Kidney epithelial cell (primary cell): ENCODE measurements around the gene SOX5. TPM values are rescaled to one million over a fixed set of nuclear protein-coding genes. Genes with fewer than 3 reads are reported as not detected.

Experiments used
- DNase-seq: peaks from one replicate; pipeline ENCODE4 v3.0.0-alpha.2; 2010; ENCODE audit warnings: low read depth
- H3K27me3 ChIP-seq: 2 replicates; pipeline ENCODE4 v1.6.0; 2011; ENCODE audit warnings: low read length; ENCODE audit not compliant: control insufficient read depth, insufficient read depth
- H3K36me3 ChIP-seq: 2 replicates; pipeline ENCODE4 v1.5.1; 2011; ENCODE audit warnings: low read length; ENCODE audit not compliant: control insufficient read depth, insufficient read depth
- H3K4me3 ChIP-seq: 2 replicates; pipeline ENCODE4 v1.5.1; 2011; ENCODE audit warnings: low read depth, mild to moderate bottlenecking, control low read depth, low read length
- total RNA-seq: library from RNA; depleted of rRNA; stranded (reverse); fragments of >200 nt; gene quantifications from 2 replicates; pipeline ENCODE4 v1.2.3, GENCODE V29; 2015
- TF ChIP-seq, protein P1 (sequence below): IDR thresholded peaks from 2 replicates; pipeline ENCODE4 v1.5.1; 2011; ENCODE audit warnings: mild to moderate bottlenecking, moderate library complexity, low read length, control low read depth, inconsistent platforms; ENCODE audit not compliant: insufficient read depth, poor library complexity, severe bottlenecking

SOX5 gene
- total RNA-seq, 1 donor from 2014 or later, result 1.0 TPM

DNA sequence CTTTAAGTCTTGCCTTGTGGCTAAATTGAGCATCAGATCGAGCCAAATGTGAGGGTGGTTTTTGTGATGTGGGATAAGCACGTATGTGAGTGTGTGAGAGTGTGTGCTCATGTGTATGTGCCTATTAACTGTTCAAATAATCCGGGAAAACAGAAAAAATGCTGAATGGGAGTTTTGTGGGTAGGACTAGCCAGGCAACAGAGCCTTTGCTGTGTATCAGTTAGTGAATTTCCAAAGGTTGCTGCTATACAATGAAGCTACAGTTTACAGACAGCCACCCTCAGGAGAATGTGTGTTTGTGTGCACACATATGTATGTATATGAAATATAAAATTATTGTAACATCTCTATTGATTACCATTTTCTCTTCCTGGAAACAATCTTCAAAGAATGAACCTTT, 154.0 kb downstream of the SOX5 start:
- TF ChIP-seq, protein P1, sequence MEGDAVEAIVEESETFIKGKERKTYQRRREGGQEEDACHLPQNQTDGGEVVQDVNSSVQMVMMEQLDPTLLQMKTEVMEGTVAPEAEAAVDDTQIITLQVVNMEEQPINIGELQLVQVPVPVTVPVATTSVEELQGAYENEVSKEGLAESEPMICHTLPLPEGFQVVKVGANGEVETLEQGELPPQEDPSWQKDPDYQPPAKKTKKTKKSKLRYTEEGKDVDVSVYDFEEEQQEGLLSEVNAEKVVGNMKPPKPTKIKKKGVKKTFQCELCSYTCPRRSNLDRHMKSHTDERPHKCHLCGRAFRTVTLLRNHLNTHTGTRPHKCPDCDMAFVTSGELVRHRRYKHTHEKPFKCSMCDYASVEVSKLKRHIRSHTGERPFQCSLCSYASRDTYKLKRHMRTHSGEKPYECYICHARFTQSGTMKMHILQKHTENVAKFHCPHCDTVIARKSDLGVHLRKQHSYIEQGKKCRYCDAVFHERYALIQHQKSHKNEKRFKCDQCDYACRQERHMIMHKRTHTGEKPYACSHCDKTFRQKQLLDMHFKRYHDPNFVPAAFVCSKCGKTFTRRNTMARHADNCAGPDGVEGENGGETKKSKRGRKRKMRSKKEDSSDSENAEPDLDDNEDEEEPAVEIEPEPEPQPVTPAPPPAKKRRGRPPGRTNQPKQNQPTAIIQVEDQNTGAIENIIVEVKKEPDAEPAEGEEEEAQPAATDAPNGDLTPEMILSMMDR, result no peak
- H3K4me3 ChIP-seq, result no peak overlapping the region
- H3K36me3 ChIP-seq, result no peaks in the 10 kb centered on the region
- DNase-seq, result no peak
- H3K27me3 ChIP-seq, result no peaks in the 10 kb centered on the region

DNA sequence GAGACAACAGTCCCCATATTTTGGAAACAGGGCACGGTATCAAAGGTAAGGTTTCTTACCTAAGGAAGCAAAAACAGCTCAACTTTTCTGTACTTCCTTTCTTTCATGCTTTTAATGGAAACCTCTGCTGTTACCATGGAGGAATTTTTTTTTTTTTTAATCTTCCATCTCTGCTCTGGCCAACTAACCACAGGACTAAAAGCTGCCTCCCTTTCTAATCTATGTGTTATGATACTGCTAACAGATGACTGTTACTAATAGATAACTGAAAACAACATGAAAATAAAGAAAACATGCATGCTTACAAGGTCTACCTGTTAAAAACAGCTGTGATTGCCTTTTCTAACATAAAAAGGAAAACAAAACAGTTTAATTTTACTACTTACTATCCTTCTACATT, 168.4 kb downstream of the SOX5 start:
- TF ChIP-seq, protein P1, result no peak
- Histone ChIP-seq H3K36me3 (no peaks in the 10 kb centered on the region), H3K4me3 (no peak overlapping the region), H3K27me3 (no peaks in the 10 kb centered on the region)
- DNase-seq, result no peak

DNA sequence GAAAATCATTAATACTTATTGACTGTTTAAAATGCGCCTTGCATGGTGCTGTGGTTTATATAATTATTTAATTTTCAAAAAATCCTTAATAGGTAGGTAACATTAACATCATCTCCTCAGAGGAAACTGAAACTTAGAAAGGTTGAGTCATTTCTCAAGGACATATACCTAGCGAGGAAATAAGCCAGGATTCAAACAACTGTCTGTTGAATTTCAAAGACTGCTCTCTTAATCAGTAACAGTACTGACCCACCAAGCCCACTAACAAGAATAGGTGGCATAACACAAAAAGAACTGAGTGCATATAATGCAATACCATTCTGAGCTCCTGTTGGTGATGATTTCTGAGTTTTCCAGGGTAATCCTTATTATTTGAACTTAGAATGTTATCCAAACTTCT, 174.3 kb downstream of the SOX5 start:
- DNase-seq, result no peak
- TF ChIP-seq, protein P1, result no peak
- no peak overlapping the region for H3K4me3 ChIP-seq
- H3K36me3 ChIP-seq, result no peaks in the 10 kb centered on the region
- no peaks in the 10 kb centered on the region for H3K27me3 ChIP-seq

DNA sequence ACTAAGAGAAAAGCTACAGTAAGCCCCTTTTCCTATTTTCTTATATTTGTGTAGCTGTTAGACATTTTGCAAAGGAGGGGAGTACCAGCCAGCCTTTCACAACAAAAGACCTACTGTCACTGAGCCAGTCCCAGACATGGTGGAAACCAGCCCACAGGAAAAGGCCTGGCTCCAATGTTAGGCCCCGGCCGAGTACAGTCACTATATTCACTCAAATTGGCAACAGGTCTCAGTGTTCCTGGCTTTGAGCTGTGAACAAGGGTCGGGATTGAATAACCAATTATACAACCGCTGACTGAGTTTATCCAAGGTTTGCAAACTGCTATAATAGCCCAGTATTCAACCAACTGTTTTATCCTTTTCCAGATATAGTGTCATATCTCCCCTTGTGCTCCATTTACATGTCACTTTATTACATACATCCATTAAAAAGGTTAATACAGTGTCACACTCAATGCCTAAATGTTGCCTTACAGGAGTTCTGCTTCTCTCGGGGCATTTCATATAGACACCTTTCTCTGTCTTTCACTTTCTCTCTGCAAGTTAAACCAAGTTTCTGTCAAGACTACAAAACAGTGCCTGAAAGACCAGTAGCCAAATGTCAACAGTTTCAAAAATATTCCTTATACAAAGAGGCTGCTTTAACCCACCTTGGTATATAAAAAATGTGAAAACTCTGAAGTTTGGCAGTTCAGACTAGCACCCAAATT, 178.1 kb downstream of the SOX5 start:
- DNase-seq, result no peak
- TF ChIP-seq, protein P1, result no peak
- Histone ChIP-seq H3K27me3 (no peaks in the 10 kb centered on the region), H3K4me3 (no peak overlapping the region), H3K36me3 (no peaks in the 10 kb centered on the region)

DNA sequence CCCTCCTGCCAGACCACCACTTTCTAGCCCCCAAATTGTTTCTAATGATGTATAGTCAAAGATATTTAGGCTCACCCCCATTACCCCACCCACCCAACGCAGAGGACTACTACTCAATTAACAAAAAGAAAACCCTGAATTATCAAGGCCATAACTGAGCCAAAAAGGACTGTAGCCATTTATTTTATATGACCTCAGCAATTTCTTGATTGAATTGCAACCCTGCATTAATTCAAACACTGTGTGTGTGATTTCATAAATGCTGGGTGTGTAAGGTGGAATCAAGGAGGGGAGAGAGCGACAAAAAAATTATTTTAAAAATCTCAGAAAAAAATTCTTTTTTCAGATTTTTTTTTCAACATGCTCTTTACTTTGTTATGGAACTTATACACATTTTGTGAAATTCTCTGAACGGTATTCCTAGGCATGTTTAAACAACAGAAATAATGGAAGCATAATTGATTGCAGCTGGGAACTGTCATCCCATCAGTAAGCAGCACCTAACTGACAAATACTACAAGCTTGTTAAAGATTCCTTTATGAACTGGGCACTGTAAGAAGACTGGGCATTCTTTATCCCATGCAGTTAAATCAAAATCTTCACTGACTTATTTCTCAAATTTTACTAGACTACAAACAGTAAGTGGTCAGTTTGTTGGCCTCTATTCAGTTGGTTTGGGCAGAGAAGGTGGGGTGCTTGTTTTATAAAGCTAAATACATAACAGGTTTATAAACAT, 179.1 kb downstream of the SOX5 start:
- H3K27me3 ChIP-seq, result no peaks in the 10 kb centered on the region
- no peak overlapping the region for H3K4me3 ChIP-seq
- DNase-seq, result no peak
- TF ChIP-seq, protein P1, result no peak
- no peaks in the 10 kb centered on the region for H3K36me3 ChIP-seq
